Measurements from ENCODE around the gene SLC31A1. TPM values are rescaled to one million over a fixed set of nuclear protein-coding genes. Genes with fewer than 3 reads are reported as not detected.

Gene SLC31A1
- total RNA-seq, 1 experiment from 2014 or later = 17.6 TPM

- BruUV-seq (replicated peaks) = no TSS peak
- intact Hi-C loops (cut with micrococcal nuclease; ENCODE audit: unreplicated experiment) = no loop called here
- ATAC-seq (no peak), DNase-seq (ENCODE audit: low read depth, low spot score) (no peak)
- no peaks in the 10 kb centered on the region for H3K27me3 ChIP-seq (ENCODE audit: control insufficient read depth, insufficient read depth, low read length)
- TF ChIP-seq REST (IDR thresholded peaks at IDR 0.05; ENCODE audit: insufficient read depth in 1 of 2, low read depth in 2 of 2, low read length in 1 of 2) = no peak
- no peak for TF ChIP-seq TCF7L2 (IDR thresholded peaks at IDR 0.05; ENCODE audit: low read depth, low read length)
- no peak for TF ChIP-seq CTCF (IDR thresholded peaks at IDR 0.05)
- TF ChIP-seq POLR2AphosphoS5 (IDR thresholded peaks at IDR 0.05; ENCODE audit: low read depth, low read length) = no peak
- no peak for TF ChIP-seq SIN3A (IDR thresholded peaks at IDR 0.05; ENCODE audit: borderline replicate concordance, insufficient read depth, low read depth, low read length)
- H3K27ac ChIP-seq (ENCODE audit: low read length) = no peak overlapping the region
- H3K9me3 ChIP-seq (ENCODE audit: control insufficient read depth, insufficient read depth, low read depth, low read length) = no peaks in the 10 kb centered on the region
- H3K4me3 ChIP-seq (ENCODE audit: low read depth in 2 of 2, low read length in 2 of 2) = no peak overlapping the region
- CTCF ChIA-PET = no interaction called here
- H3K4me1 ChIP-seq (ENCODE audit: control insufficient read depth, insufficient read depth, low read length) = no peaks in the 10 kb centered on the region
- POLR2A ChIA-PET = interaction anchor here (0.6 kb wide), 1 partner anchor 41 kb away, joined by 11 read pairs; no protein-coding TSS in a partner anchor
- in situ Hi-C loops (cut with HindIII; ENCODE audit: low pct_unique_long_range_greater_than_20kb, low sequenced_read_pairs) = no loop called here
- H3K36me3 ChIP-seq (ENCODE audit: control insufficient read depth, insufficient read depth, low read length) = 0 out of 2 replicates have a peak, but pooled peaks cover 2% of the 10 kb centered on the region
Measured at GRCh38 chr9:113199683-113200329, 21.5 kb upstream of the SLC31A1 start.

- no peak for DNase-seq (ENCODE audit: low read depth, low spot score)
- no peak for ATAC-seq
- no peaks in the 10 kb centered on the region for H3K9me3 ChIP-seq (ENCODE audit: control insufficient read depth, insufficient read depth, low read depth, low read length)
- ChIA-PET CTCF (no interaction called here), POLR2A (no interaction called here)
- no TSS peak for BruUV-seq (replicated peaks)
- H3K36me3 ChIP-seq (ENCODE audit: control insufficient read depth, insufficient read depth, low read length) = peaks cover 2% of the 10 kb centered on the region; the same call in 1 of the 2 replicates
- no peak overlapping the region for H3K4me3 ChIP-seq (ENCODE audit: low read depth in 2 of 2, low read length in 2 of 2)
- in situ Hi-C loops (cut with HindIII; ENCODE audit: low pct_unique_long_range_greater_than_20kb, low sequenced_read_pairs) = no loop called here
- H3K4me1 ChIP-seq (ENCODE audit: control insufficient read depth, insufficient read depth, low read length) = no peaks in the 10 kb centered on the region
- H3K27me3 ChIP-seq (ENCODE audit: control insufficient read depth, insufficient read depth, low read length) = no peaks in the 10 kb centered on the region
- intact Hi-C loops (cut with micrococcal nuclease; ENCODE audit: unreplicated experiment) = no loop called here
- TF ChIP-seq SIN3A (IDR thresholded peaks at IDR 0.05; ENCODE audit: borderline replicate concordance, insufficient read depth, low read depth, low read length) (no peak), POLR2AphosphoS5 (IDR thresholded peaks at IDR 0.05; ENCODE audit: low read depth, low read length) (no peak), TCF7L2 (IDR thresholded peaks at IDR 0.05; ENCODE audit: low read depth, low read length) (no peak), CTCF (IDR thresholded peaks at IDR 0.05) (no peak), REST (IDR thresholded peaks at IDR 0.05; ENCODE audit: insufficient read depth in 1 of 2, low read depth in 2 of 2, low read length in 1 of 2) (no peak)
- no peak overlapping the region for H3K27ac ChIP-seq (ENCODE audit: low read length)
Measured at GRCh38 chr9:113205432-113205831, 15.9 kb upstream of the SLC31A1 start.

All from Panc1 (cell line).